ENCODE results near the gene TAOK3.
"Not testable (repeated sequence)": the region's sequence is repeated elsewhere in the genome, so short reads cannot be mapped to it uniquely, and the experiment has no call there.

TAOK3 gene

GRCh38 chr12:118256352-118256751, 116.4 kb downstream of the TAOK3 start:
- H3K4me3 ChIP-seq (ENCODE audit: low read depth, low read length), result no peak overlapping the region
- TF ChIP-seq CTCF (IDR thresholded peaks at IDR 0.05; ENCODE audit: borderline replicate concordance, insufficient read depth, low read depth, low read length), result no peak

GRCh38 chr12:118249547-118249946, 123.2 kb downstream of the TAOK3 start:
- TF ChIP-seq CTCF (IDR thresholded peaks at IDR 0.05; ENCODE audit: borderline replicate concordance, insufficient read depth, low read depth, low read length), result no peak
- no peak overlapping the region for H3K4me3 ChIP-seq (ENCODE audit: low read depth, low read length)

- not testable (repeated sequence) for H3K4me3 ChIP-seq (ENCODE audit: low read depth, low read length)
Observed at GRCh38 chr12:118245886-118246285, 126.8 kb downstream of the TAOK3 start.

GRCh38 chr12:118238888-118239287, 133.8 kb downstream of the TAOK3 start:
- no peak for TF ChIP-seq CTCF (IDR thresholded peaks at IDR 0.05; ENCODE audit: borderline replicate concordance, insufficient read depth, low read depth, low read length)

GRCh38 chr12:118237908-118238307, 134.8 kb downstream of the TAOK3 start:
- TF ChIP-seq CTCF (IDR thresholded peaks at IDR 0.05; ENCODE audit: borderline replicate concordance, insufficient read depth, low read depth, low read length), result no peak
- no peak overlapping the region for H3K4me3 ChIP-seq (ENCODE audit: low read depth, low read length)

More at GRCh38 chr12:118238888-118239287, 133.8 kb downstream of the TAOK3 start:
- no peak overlapping the region for H3K4me3 ChIP-seq (ENCODE audit: low read depth, low read length)

- H3K4me3 ChIP-seq (ENCODE audit: low read depth, low read length), result no peak overlapping the region
- no peak for TF ChIP-seq CTCF (IDR thresholded peaks at IDR 0.05; ENCODE audit: borderline replicate concordance, insufficient read depth, low read depth, low read length)
Observed at GRCh38 chr12:118237052-118237665, 135.5 kb downstream of the TAOK3 start.

GRCh38 chr12:118220702-118221101, 152.0 kb downstream of the TAOK3 start:
- no peak for TF ChIP-seq CTCF (IDR thresholded peaks at IDR 0.05; ENCODE audit: borderline replicate concordance, insufficient read depth, low read depth, low read length)
- no peak overlapping the region for H3K4me3 ChIP-seq (ENCODE audit: low read depth, low read length)

All from GM12875 (cell line).